IPS DF 6.9 (cell line): ENCODE measurements around the gene PKP1.

Source experiments
- DNase-seq: peaks from one replicate; pipeline ENCODE4 v3.0.0-alpha.2; 2013; ENCODE audit warnings: low read depth, low spot score
- H3K27ac ChIP-seq: one replicate; pipeline ENCODE4 v1.5.1; 2013; ENCODE audit warnings: low read length, control low read depth
- H3K27me3 ChIP-seq: 2 replicates; pipeline ENCODE4 v1.6.1; 2013; ENCODE audit warnings: mild to moderate bottlenecking, low read length; ENCODE audit not compliant: control insufficient read depth, insufficient read depth
- H3K36me3 ChIP-seq: 2 replicates; pipeline ENCODE4 v1.6.1; 2013; ENCODE audit warnings: low read length; ENCODE audit not compliant: control insufficient read depth, insufficient read depth
- H3K4me1 ChIP-seq: 2 replicates; pipeline ENCODE4 v1.6.1; 2013; ENCODE audit warnings: low read length; ENCODE audit not compliant: control insufficient read depth, insufficient read depth
- H3K4me3 ChIP-seq: 2 replicates; pipeline ENCODE4 v1.5.1; 2013; ENCODE audit warnings: mild to moderate bottlenecking, low read length
- H3K9me3 ChIP-seq: 2 replicates; pipeline ENCODE4 v1.6.1; 2013; ENCODE audit warnings: low read length, inconsistent platforms; ENCODE audit not compliant: control insufficient read depth, insufficient read depth
- WGBS: extraction: QIAGEN DNeasy Blood & Tissue Kit; methylation state at CpG from one replicate; pipeline ENCODE4 v1.1.7; 2013; ENCODE audit warnings: mixed read lengths, missing lambda C conversion rate; ENCODE audit not compliant: insufficient read length, insufficient coverage; 5-methylcytosine and 5-hydroxymethylcytosine counted together

Gene PKP1

GRCh38 chr1:201281573-201281972, 1.7 kb upstream of the PKP1 start:
- no peak for DNase-seq
- Histone ChIP-seq H3K27me3 (peaks cover 8% of the 10 kb centered on the region; the same call in 1 of the 2 replicates), H3K36me3 (no peaks in the 10 kb centered on the region), H3K4me3 (no peak overlapping the region), H3K4me1 (no peaks in the 10 kb centered on the region), H3K27ac (no peak overlapping the region), H3K9me3 (no peaks in the 10 kb centered on the region)
- no CpG with 5 or more reads among the region's 3 CpGs for WGBS

DNA sequence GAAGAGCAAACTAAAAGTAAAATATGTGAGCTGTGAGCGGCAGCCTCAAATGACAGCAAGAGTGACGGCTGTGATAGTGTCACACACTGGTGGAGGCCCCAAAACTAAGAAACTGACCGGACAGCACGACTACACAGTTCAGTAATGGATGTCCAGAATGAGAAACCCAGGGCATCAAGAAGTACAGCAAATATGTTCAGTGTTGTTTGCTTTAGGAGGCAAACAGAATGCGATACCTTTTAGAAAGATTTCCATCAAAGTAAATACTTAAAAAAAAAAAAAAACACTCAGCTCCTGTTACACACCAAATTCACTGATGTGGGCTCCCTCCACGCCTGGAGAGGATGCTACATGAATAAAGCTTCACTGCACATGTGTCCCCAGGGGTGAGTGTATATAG, 1.1 kb upstream of the PKP1 start:
- H3K27me3 ChIP-seq: peaks cover 8% of the 10 kb centered on the region; the same call in 1 of the 2 replicates
- H3K9me3 ChIP-seq: no peaks in the 10 kb centered on the region
- no peak overlapping the region for H3K27ac ChIP-seq
- WGBS: no CpG with 5 or more reads among the region's 6 CpGs
- H3K36me3 ChIP-seq: no peaks in the 10 kb centered on the region
- no peaks in the 10 kb centered on the region for H3K4me1 ChIP-seq
- DNase-seq: no peak
- no peak overlapping the region for H3K4me3 ChIP-seq

DNA sequence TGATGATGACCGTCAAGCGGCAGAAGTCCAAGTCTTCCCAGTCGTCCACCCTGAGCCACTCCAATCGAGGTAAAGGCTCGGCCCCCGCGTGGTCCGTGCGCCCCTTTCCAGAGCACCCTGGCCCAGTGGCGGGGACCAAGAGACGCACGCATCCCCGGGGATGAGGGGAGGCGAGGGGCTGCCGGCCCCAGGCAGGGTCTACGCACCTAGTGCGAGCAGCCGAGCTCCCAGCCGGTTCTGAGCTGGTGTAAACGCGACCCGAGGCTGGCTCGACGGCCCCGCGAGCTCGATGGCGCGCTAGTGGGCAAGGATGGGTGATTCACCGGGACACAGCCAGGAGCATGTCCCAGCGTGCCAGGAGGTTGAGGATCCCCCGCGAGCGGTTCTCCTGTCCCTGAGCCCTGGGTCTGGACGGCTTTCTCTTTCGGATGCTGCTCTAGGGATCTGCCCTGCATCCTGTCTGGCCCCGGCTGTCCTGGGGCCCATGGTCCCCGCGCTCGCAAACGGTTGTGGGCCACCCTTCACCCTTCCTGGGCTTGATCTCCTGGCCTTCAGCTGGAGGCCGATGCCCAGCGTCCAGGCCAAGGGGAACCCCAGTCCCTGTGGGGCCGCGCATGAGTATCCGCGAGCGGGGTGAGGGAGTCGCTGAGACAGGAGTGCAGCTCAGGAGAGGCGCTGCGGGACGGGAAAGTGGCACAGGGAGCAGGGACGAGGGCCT, 689 bp downstream of the PKP1 start:
- H3K36me3 ChIP-seq: no peaks in the 10 kb centered on the region
- H3K4me1 ChIP-seq: no peaks in the 10 kb centered on the region
- no peaks in the 10 kb centered on the region for H3K9me3 ChIP-seq
- WGBS: no CpG with 5 or more reads among the region's 53 CpGs
- no peak overlapping the region for H3K4me3 ChIP-seq
- peaks cover 8% of the 10 kb centered on the region; the same call in 1 of the 2 replicates for H3K27me3 ChIP-seq
- DNase-seq: no peak
- no peak overlapping the region for H3K27ac ChIP-seq

GRCh38 chr1:201284636-201285035, 1.3 kb downstream of the PKP1 start:
- DNase-seq: no peak
- Histone ChIP-seq H3K36me3 (no peaks in the 10 kb centered on the region), H3K4me1 (no peaks in the 10 kb centered on the region), H3K27me3 (peaks cover 8% of the 10 kb centered on the region; the same call in 1 of the 2 replicates), H3K4me3 (no peak overlapping the region), H3K9me3 (no peaks in the 10 kb centered on the region), H3K27ac (no peak overlapping the region)
- no CpG with 5 or more reads among the region's 6 CpGs for WGBS

DNA sequence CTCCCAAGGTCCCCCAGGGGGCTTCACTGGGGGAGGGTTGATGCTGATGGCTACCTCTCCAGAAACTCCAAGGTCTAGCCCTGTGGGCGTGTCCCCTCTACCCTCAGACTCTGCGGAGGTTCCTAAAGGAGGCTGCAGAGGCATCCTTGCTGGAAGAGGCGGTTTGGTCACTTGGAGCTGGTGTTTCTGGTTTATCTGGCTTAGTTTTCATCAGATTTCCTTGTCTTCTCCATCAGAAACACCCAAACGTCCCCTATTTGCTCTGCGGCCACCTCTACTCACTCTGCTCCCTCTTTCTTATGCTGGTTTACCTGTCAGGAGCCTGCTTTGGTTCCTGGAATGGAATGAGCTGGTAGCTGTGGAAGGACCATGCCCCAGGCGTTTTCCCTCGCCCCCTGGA, 2.5 kb downstream of the PKP1 start:
- Histone ChIP-seq H3K4me1 (no peaks in the 10 kb centered on the region), H3K4me3 (no peak overlapping the region), H3K27ac (no peak overlapping the region), H3K27me3 (peaks cover 8% of the 10 kb centered on the region; the same call in 1 of the 2 replicates), H3K9me3 (no peaks in the 10 kb centered on the region), H3K36me3 (no peaks in the 10 kb centered on the region)
- WGBS: no CpG with 5 or more reads among the region's 7 CpGs
- DNase-seq: no peak

GRCh38 chr1:201286445-201286844, 3.1 kb downstream of the PKP1 start:
- no peak overlapping the region for H3K4me3 ChIP-seq
- no peaks in the 10 kb centered on the region for H3K4me1 ChIP-seq
- no peaks in the 10 kb centered on the region for H3K9me3 ChIP-seq
- no peaks in the 10 kb centered on the region for H3K36me3 ChIP-seq
- no peak for DNase-seq
- H3K27ac ChIP-seq: no peak overlapping the region
- no CpG with 5 or more reads among the region's 1 CpG for WGBS
- peaks cover 8% of the 10 kb centered on the region; the same call in 1 of the 2 replicates for H3K27me3 ChIP-seq

DNA sequence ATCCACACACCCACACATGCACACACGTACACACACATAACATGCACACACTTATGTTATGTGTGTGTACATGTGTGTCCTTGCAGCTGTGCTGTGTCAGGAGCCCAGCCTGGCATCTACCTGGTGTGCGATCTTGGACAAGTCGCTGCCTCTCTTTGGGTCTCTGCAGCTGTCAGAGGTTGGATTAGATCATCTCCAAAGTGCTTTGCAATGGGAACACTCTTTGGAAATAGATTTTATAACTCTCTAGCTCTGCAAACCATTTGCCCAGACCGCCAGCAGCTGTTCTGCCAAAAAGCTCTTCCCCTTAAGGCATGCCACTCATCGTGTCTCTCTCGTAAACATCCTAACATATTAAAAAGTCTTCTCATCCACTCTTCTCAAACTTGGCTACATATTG, 4.7 kb downstream of the PKP1 start:
- Histone ChIP-seq H3K4me1 (no peaks in the 10 kb centered on the region), H3K9me3 (no peaks in the 10 kb centered on the region), H3K4me3 (no peak overlapping the region), H3K27me3 (peaks cover 2% of the 10 kb centered on the region; the same call in 1 of the 2 replicates), H3K36me3 (no peaks in the 10 kb centered on the region), H3K27ac (no peak overlapping the region)
- DNase-seq: no peak
- no CpG with 5 or more reads among the region's 6 CpGs for WGBS

- WGBS: no CpG with 5 or more reads among the region's 7 CpGs
- H3K9me3 ChIP-seq: no peaks in the 10 kb centered on the region
- no peaks in the 10 kb centered on the region for H3K36me3 ChIP-seq
- DNase-seq: no peak
- H3K4me3 ChIP-seq: no peak overlapping the region
- no peak overlapping the region for H3K27ac ChIP-seq
- H3K27me3 ChIP-seq: no peaks in the 10 kb centered on the region; the same call in 1 of the 2 replicates
- H3K4me1 ChIP-seq: no peaks in the 10 kb centered on the region
Observed at GRCh38 chr1:201288765-201289164, 5.5 kb downstream of the PKP1 start.

DNA sequence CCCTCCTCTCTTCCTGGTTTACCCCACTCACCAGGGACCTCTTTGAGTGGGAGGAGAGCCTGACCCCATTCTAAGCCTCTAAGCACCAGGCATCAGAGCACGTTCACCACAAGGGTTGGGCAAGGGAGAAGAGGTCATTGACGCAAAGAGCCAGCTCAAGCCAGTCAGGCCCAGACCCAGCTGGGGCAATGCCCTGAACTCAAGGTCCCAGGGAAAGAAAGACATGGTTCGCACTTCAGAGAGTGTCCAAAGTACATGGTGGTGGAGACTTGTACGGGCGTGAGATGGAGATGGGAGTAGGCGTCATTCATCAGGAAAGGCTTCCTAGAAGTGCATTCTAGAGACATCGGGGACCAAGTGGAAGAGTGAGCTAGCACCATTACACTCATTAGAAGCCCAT, 7.2 kb downstream of the PKP1 start:
- Histone ChIP-seq H3K4me1 (no peaks in the 10 kb centered on the region), H3K36me3 (no peaks in the 10 kb centered on the region), H3K27me3 (no peaks in the 10 kb centered on the region), H3K27ac (no peak overlapping the region), H3K4me3 (no peak overlapping the region), H3K9me3 (no peaks in the 10 kb centered on the region)
- DNase-seq: no peak
- WGBS: no CpG with 5 or more reads among the region's 7 CpGs

DNA sequence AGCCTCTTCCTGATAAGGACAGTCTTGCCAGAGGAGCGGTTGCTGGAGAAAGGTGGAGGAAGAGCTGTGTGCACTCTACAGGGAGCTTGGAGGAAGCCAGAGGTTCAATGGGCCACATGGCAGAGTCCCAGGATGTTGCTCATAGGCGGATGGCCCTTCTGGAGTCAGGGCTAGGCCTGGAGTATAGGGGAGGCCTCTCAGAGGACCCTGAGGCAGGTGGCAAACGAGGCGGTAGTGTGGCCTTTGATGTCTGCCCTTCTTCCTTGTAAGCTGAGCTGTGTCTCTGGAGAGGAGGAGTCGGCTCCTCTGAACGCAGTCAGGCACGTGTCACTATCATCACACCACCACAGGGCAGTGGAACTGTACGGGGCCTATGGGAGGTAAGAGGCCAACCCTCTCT, 8.6 kb downstream of the PKP1 start:
- Histone ChIP-seq H3K36me3 (no peaks in the 10 kb centered on the region), H3K4me1 (no peaks in the 10 kb centered on the region), H3K27ac (no peak overlapping the region), H3K9me3 (no peaks in the 10 kb centered on the region), H3K4me3 (no peak overlapping the region), H3K27me3 (no peaks in the 10 kb centered on the region)
- no peak for DNase-seq
- no CpG with 5 or more reads among the region's 8 CpGs for WGBS

- DNase-seq: no peak
- no CpG with 5 or more reads among the region's 2 CpGs for WGBS
- Histone ChIP-seq H3K4me3 (no peak overlapping the region), H3K27me3 (no peaks in the 10 kb centered on the region), H3K9me3 (no peaks in the 10 kb centered on the region), H3K27ac (no peak overlapping the region), H3K4me1 (no peaks in the 10 kb centered on the region), H3K36me3 (no peaks in the 10 kb centered on the region)
Observed at GRCh38 chr1:201294876-201295275, 11.6 kb downstream of the PKP1 start.
